ENCODE results near the gene NAA15.

NAA15 gene

GRCh38 chr4:139279760-139280620, 21.3 kb upstream of the NAA15 start, which contains the start of gene MGARP:
MGARP (minus strand) TSS chr4:139280225; CDS start chr4:139280158, 67 bp downstream.
- TF ChIP-seq ZBTB7A (IDR thresholded peaks at IDR 0.05; ENCODE audit: low read depth) (no peak), TEAD4 (IDR thresholded peaks at IDR 0.05) (no peak), CREB1 (IDR thresholded peaks at IDR 0.05; ENCODE audit: low read depth) (no peak), REST (IDR thresholded peaks at IDR 0.05; ENCODE audit: low read depth) (no peak), EP300 (IDR thresholded peaks at IDR 0.05; ENCODE audit: borderline replicate concordance) (no peak), EGR1 (IDR thresholded peaks at IDR 0.05) (no peak), FOXM1 (IDR thresholded peaks at IDR 0.05; ENCODE audit: borderline replicate concordance, low read depth) (no peak), NFIC (IDR thresholded peaks at IDR 0.05) (no peak), TAF1 (IDR thresholded peaks at IDR 0.05; ENCODE audit: low read depth) (no peak), TCF12 (IDR thresholded peaks at IDR 0.05; ENCODE audit: low read depth) (no peak), YY1 (IDR thresholded peaks at IDR 0.05; ENCODE audit: low read depth) (no peak), CEBPB (IDR thresholded peaks at IDR 0.05) (no peak), RAD21 (IDR thresholded peaks at IDR 0.05; ENCODE audit: low read depth) (no peak)
- TF ChIP-seq, protein P1, sequence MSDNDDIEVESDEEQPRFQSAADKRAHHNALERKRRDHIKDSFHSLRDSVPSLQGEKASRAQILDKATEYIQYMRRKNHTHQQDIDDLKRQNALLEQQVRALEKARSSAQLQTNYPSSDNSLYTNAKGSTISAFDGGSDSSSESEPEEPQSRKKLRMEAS (IDR thresholded peaks at IDR 0.05), result no peak

GRCh38 chr4:139282065-139282720, 19.1 kb upstream of the NAA15 start:
- TF ChIP-seq YY1 (IDR thresholded peaks at IDR 0.05; ENCODE audit: low read depth) (no peak), TAF1 (IDR thresholded peaks at IDR 0.05; ENCODE audit: low read depth) (no peak), CREB1 (IDR thresholded peaks at IDR 0.05; ENCODE audit: low read depth) (no peak), EP300 (IDR thresholded peaks at IDR 0.05; ENCODE audit: borderline replicate concordance) (no peak), FOXM1 (IDR thresholded peaks at IDR 0.05; ENCODE audit: borderline replicate concordance, low read depth) (no peak), REST (IDR thresholded peaks at IDR 0.05; ENCODE audit: low read depth) (no peak), TCF12 (IDR thresholded peaks at IDR 0.05; ENCODE audit: low read depth) (no peak), NFIC (IDR thresholded peaks at IDR 0.05) (no peak), RAD21 (IDR thresholded peaks at IDR 0.05; ENCODE audit: low read depth) (no peak), TEAD4 (IDR thresholded peaks at IDR 0.05) (no peak), CEBPB (IDR thresholded peaks at IDR 0.05) (no peak)
- TF ChIP-seq, protein P1 (IDR thresholded peaks at IDR 0.05), result no peak
- TF ChIP-seq, protein P2, sequence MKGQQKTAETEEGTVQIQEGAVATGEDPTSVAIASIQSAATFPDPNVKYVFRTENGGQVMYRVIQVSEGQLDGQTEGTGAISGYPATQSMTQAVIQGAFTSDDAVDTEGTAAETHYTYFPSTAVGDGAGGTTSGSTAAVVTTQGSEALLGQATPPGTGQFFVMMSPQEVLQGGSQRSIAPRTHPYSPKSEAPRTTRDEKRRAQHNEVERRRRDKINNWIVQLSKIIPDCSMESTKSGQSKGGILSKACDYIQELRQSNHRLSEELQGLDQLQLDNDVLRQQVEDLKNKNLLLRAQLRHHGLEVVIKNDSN (IDR thresholded peaks at IDR 0.05), result no peak

DNA sequence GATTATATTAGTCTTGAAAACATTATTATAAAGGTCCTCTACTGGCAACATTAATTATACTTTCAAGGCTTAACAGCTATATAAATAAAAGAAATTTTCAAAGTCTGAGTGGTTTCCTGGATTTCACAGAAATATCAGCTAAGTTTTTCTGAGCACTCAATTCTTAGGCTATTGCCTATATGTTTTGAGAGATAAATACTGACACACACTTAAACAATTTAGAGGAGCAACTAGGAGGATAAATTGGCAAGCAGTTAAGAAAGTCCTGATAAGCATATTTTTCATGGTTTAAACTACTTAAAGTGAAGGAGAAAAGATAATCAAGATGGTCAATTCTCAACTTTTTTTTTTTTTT, 18.6 kb upstream of the NAA15 start:
- TF ChIP-seq TCF12 (IDR thresholded peaks at IDR 0.05; ENCODE audit: low read depth) (no peak), CEBPB (IDR thresholded peaks at IDR 0.05) (no peak), TEAD4 (IDR thresholded peaks at IDR 0.05) (no peak), REST (IDR thresholded peaks at IDR 0.05; ENCODE audit: low read depth) (no peak), RAD21 (IDR thresholded peaks at IDR 0.05; ENCODE audit: low read depth) (no peak), EGR1 (IDR thresholded peaks at IDR 0.05) (no peak), CREB1 (IDR thresholded peaks at IDR 0.05; ENCODE audit: low read depth) (no peak), NFIC (IDR thresholded peaks at IDR 0.05) (no peak), YY1 (IDR thresholded peaks at IDR 0.05; ENCODE audit: low read depth) (no peak), FOXM1 (IDR thresholded peaks at IDR 0.05; ENCODE audit: borderline replicate concordance, low read depth) (no peak), EP300 (IDR thresholded peaks at IDR 0.05; ENCODE audit: borderline replicate concordance) (no peak), TAF1 (IDR thresholded peaks at IDR 0.05; ENCODE audit: low read depth) (no peak), ZBTB7A (IDR thresholded peaks at IDR 0.05; ENCODE audit: low read depth) (no peak)
- TF ChIP-seq, protein P2 (IDR thresholded peaks at IDR 0.05), result no peak
- TF ChIP-seq, protein P1 (IDR thresholded peaks at IDR 0.05), result no peak
